COR-L47 (cell line): ENCODE measurements around the gene IL11.
A peak's percentile ranks its signal among the peaks of the same experiment; 100 is the strongest.

ENCODE experiments used
- DNase-seq: peaks from one replicate; lab custom pipeline; 2025; lab: John Stamatoyannopoulos, UW

IL11 gene

GRCh38 chr19:55391191-55391670, 21.0 kb upstream of the IL11 start:
- no peak for DNase-seq

- no peak for DNase-seq
Observed at GRCh38 chr19:55390461-55390880, 20.2 kb upstream of the IL11 start.

GRCh38 chr19:55389386-55390317, 19.4 kb upstream of the IL11 start:
- DNase-seq, result no peak

GRCh38 chr19:55387736-55388497, 17.7 kb upstream of the IL11 start:
- no peak for DNase-seq

GRCh38 chr19:55386493-55386971, 16.3 kb upstream of the IL11 start:
- DNase-seq, result no peak

- DNase-seq, result peak; percentile 97
Observed at GRCh38 chr19:55385724-55386492, 15.6 kb upstream of the IL11 start, which contains the start of gene RPL28. RPL28 (plus strand) TSS chr19:55385932; CDS start chr19:55386358, 426 bp downstream.

GRCh38 chr19:55384920-55385723, 14.9 kb upstream of the IL11 start:
- DNase-seq, result peak; percentile 96

GRCh38 chr19:55384131-55384919, 14.1 kb upstream of the IL11 start, which contains the start of gene TMEM238:
TMEM238 (minus strand) TSS chr19:55384292; CDS start chr19:55384259, 33 bp downstream.
- DNase-seq, result no peak

- peak; percentile 79 for DNase-seq
Observed at GRCh38 chr19:55383279-55384130, 13.2 kb upstream of the IL11 start.

- no peak for DNase-seq
Observed at GRCh38 chr19:55382522-55383054, 12.3 kb upstream of the IL11 start.

GRCh38 chr19:55382013-55382412, 11.8 kb upstream of the IL11 start:
- no peak for DNase-seq

- no peak for DNase-seq
Observed at GRCh38 chr19:55379174-55379573, 8.9 kb upstream of the IL11 start.

- DNase-seq, result no peak
Observed at GRCh38 chr19:55377356-55378131, 7.3 kb upstream of the IL11 start.

- no peak for DNase-seq
Observed at GRCh38 chr19:55376241-55376933, 6.1 kb upstream of the IL11 start, which contains the start of gene TMEM190. TMEM190 (plus strand) TSS chr19:55376826; CDS start chr19:55376854, 28 bp downstream.

- no peak for DNase-seq
Observed at GRCh38 chr19:55373993-55374757, 3.9 kb upstream of the IL11 start.

- no peak for DNase-seq
Observed at GRCh38 chr19:55373306-55373992, 3.2 kb upstream of the IL11 start.
